Breast epithelium (tissue), 4 donors: ENCODE results near the gene OR1D5. TPM values are rescaled to one million over a fixed set of nuclear protein-coding genes. Genes with fewer than 3 reads are reported as not detected.

ENCODE experiments used
- DNase-seq, 2 donors: peaks; one replicate each; pipeline ENCODE4 v3.0.0-alpha.2; 2019; ENCODE audit warnings: low spot score in 2 of 2
- H3K27ac ChIP-seq, 2 donors: fragments of 200-600 bp; sonication (generic) in 1 of 2; one replicate each; pipeline ENCODE4 v1.5.1; 2016 to 2019; ENCODE audit warnings: mild to moderate bottlenecking in 1 of 2
- H3K27me3 ChIP-seq, 2 donors: fragments of 200-600 bp; sonication (generic) in 1 of 2; one replicate each; pipeline versions ENCODE4 v1.5.1 to v1.6.0; 2017 to 2019; ENCODE audit warnings: control low read depth in 1 of 2, mild to moderate bottlenecking in 1 of 2
- H3K36me3 ChIP-seq: fragments of 200-600 bp; one replicate; pipeline ENCODE4 v1.5.1; 2019
- H3K4me1 ChIP-seq, 2 donors: fragments of 200-600 bp; sonication (generic); one replicate each; pipeline ENCODE4 v1.5.1; 2016 to 2019; ENCODE audit warnings: control low read depth in 1 of 2
- H3K4me3 ChIP-seq, 3 donors: fragments of 200-600 bp; sonication (generic); 1 replicate in 2 of 3; 2 replicates in 1 of 3; pipeline ENCODE4 v1.5.1; 2016 to 2019; ENCODE audit warnings: mild to moderate bottlenecking in 3 of 3, moderate library complexity in 2 of 3
- H3K9me3 ChIP-seq, 2 donors: fragments of 200-600 bp; sonication (generic) in 1 of 2; one replicate each; pipeline ENCODE4 v1.5.1; 2016 to 2019; ENCODE audit warnings: control low read depth in 1 of 2
- POLR2A ChIP-seq: fragments of 450-650 bp; IDR thresholded peaks from one replicate; pipeline ENCODE4 v1.6.1; 2016; ENCODE audit warnings: antibody characterized with exemption, mild to moderate bottlenecking, moderate library complexity
- POLR2AphosphoS5 ChIP-seq, 3 donors: sonication (generic); formaldehyde crosslinking; IDR thresholded peaks; one replicate each; pipeline ENCODE4 v1.6.1; 2017; ENCODE audit warnings: antibody characterized with exemption in 3 of 3
- intact Hi-C: fragments of 100-400 bp; cut with DNase I; formaldehyde crosslinking; loops from one replicate; pipeline ENCODE4 v1.15.1; 2023; ENCODE audit warnings: low total_unique reads
- total RNA-seq, 3 donors: library from RNA; depleted of rRNA; stranded (reverse); fragments of >200 nt; gene quantifications; one replicate each; pipeline ENCODE4 v1.1.0, GENCODE V29; 2016
- TF ChIP-seq, protein P1 (sequence below), 3 donors: fragments of 450-650 bp; IDR thresholded peaks; one replicate each; pipeline ENCODE4 v1.5.1; 2016 to 2017; ENCODE audit warnings: antibody characterized with exemption in 3 of 3, mild to moderate bottlenecking in 3 of 3, moderate library complexity in 3 of 3

The OR1D5 gene
- total RNA-seq, 3 donors from 2014 or later = not detected

DNA sequence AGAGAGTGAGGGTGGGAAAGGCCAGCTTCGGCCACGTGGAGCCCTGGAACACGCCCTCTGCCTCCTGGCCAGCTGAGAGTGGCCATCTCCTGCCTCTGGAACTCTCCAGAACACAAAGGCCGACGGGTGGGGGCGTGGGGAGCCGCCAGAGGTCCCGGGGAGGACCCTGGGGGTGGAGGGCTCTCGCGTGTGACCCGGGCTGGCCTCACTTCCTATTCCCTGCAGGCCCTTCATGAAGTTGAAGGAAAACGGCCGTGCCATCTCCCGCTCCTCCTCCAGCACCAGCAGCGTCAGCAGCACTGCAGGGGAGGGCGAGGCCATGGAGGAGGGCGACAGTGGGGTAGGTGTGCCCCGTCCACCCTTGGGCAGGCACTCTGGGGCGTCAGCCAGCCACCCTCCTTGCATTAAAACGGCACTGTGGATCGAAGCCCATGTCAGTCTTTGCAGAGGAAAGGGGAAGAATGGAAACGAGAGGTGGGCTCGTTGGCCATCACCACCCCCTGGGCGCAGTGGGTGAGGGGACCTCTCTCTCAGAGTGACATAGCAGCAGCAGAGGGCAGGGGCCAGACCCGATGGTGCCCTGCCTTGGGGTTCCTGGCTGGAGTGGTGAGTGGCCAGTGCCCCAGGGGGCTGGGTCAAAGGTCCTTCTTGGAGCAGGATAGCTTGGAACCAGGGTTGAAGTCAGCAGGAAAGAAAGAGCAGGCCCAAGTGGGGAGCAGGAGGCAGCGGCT, 37.1 kb downstream of the OR1D5 start:
- Histone ChIP-seq H3K4me3 (no peak overlapping the region), H3K36me3 (no peaks in the 10 kb centered on the region), H3K27me3 (no peaks in the 10 kb centered on the region), H3K27ac (no peak overlapping the region), H3K9me3 (peaks cover 10 to 19% of the 10 kb centered on the region in 2 donors), H3K4me1 (no peaks in the 10 kb centered on the region)
- no peak for DNase-seq
- no peak for TF ChIP-seq POLR2A
- no peak for TF ChIP-seq POLR2AphosphoS5 (IDR thresholded peaks at IDR 0.05)
- TF ChIP-seq, protein P1, sequence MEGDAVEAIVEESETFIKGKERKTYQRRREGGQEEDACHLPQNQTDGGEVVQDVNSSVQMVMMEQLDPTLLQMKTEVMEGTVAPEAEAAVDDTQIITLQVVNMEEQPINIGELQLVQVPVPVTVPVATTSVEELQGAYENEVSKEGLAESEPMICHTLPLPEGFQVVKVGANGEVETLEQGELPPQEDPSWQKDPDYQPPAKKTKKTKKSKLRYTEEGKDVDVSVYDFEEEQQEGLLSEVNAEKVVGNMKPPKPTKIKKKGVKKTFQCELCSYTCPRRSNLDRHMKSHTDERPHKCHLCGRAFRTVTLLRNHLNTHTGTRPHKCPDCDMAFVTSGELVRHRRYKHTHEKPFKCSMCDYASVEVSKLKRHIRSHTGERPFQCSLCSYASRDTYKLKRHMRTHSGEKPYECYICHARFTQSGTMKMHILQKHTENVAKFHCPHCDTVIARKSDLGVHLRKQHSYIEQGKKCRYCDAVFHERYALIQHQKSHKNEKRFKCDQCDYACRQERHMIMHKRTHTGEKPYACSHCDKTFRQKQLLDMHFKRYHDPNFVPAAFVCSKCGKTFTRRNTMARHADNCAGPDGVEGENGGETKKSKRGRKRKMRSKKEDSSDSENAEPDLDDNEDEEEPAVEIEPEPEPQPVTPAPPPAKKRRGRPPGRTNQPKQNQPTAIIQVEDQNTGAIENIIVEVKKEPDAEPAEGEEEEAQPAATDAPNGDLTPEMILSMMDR (IDR thresholded peaks at IDR 0.05) = no peak
- intact Hi-C loops = no loop called here

DNA sequence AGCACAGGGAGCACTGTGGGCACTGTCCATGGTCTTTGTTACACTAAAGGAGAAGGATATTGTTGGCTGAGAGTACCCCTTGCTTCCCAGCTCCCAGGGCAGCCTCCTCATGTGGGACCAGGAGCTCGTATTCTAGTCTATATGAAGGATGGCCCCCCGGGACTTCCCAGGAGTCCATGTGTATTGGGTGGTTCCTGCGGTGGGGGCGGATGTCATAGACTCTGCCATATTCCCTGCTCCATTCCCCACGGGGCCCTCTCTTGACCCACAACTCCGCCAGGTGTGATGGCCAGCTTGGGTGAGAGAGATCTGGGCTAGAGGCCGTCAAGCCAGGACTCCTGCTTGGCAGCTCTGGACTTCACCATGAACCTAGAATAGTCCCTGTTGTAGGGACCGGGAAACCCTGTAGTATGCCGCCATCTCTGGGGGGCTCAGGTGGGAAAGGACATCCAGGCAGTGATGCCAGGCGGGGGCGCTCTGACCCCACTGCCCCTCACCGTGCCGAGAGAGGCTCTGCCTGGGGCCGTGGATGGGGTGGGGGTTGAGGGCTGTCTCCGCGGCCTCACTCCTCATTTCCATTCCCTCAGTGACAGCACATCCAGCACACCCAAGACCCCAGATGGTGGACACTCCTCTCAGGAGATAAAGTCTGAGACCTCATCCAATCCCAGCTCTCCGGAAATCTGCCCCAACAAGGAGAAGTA, 37.8 kb downstream of the OR1D5 start:
- no peaks in the 10 kb centered on the region for H3K27me3 ChIP-seq
- H3K4me1 ChIP-seq = no peaks in the 10 kb centered on the region
- no peak overlapping the region for H3K4me3 ChIP-seq
- no peak overlapping the region for H3K27ac ChIP-seq
- intact Hi-C loops = no loop called here
- TF ChIP-seq POLR2A (no peak), POLR2AphosphoS5 (IDR thresholded peaks at IDR 0.05) (no peak)
- TF ChIP-seq, protein P1 (IDR thresholded peaks at IDR 0.05) = no peak
- no peaks in the 10 kb centered on the region for H3K36me3 ChIP-seq
- peak in 1 of 2 donors; percentile 33 for DNase-seq
- peaks cover 10 to 19% of the 10 kb centered on the region in 2 donors for H3K9me3 ChIP-seq

DNA sequence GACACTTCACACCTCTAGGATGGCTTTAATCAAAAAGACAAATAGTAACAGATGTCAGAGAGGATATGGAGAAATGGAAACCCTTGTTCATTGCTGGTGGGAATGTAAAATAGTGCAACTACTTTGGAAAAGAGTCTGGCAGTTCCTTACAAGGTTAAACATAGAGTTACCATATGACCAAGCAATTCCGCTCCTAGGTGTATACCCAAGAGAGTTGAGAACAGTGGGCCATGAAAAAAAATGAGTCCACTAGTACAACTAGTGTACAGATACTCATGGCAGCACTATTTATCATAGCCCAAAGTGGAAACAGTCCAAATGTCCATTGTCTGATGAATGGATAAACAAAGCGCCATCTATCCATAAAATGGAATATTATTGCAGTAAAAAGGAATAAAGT, 39.1 kb downstream of the OR1D5 start:
- intact Hi-C loops = no loop called here
- no peak for DNase-seq
- Histone ChIP-seq H3K36me3 (no peaks in the 10 kb centered on the region), H3K27me3 (no peaks in the 10 kb centered on the region), H3K9me3 (peaks cover 10 to 19% of the 10 kb centered on the region in 2 donors), H3K4me1 (no peaks in the 10 kb centered on the region), H3K4me3 (no peak overlapping the region), H3K27ac (no peak overlapping the region)
- TF ChIP-seq POLR2A (no peak), POLR2AphosphoS5 (IDR thresholded peaks at IDR 0.05) (no peak)
- TF ChIP-seq, protein P1 (IDR thresholded peaks at IDR 0.05) = no peak

DNA sequence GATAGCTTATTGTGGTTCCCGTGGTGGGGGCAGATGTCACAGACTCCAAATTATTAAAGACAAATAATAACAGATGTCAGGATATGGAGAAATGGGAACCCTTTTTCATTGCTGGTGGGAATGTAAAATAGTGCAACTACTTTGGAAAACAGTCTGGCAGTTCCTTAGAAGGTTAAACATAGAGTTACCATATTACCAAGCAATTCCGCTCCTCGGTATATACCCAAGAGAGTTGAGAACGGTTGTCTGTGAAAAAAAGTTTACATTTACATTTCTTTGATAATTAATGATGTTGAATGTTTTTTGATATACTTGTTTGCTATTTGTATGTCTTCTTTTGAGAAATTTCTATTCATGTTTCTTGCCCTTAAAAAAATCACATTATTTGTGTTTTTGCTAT, 41.2 kb downstream of the OR1D5 start:
- H3K9me3 ChIP-seq = peaks cover 10 to 19% of the 10 kb centered on the region in 2 donors
- no peaks in the 10 kb centered on the region for H3K4me1 ChIP-seq
- no peaks in the 10 kb centered on the region for H3K27me3 ChIP-seq
- no peak for DNase-seq
- no peak overlapping the region for H3K4me3 ChIP-seq
- H3K27ac ChIP-seq = no peak overlapping the region
- no peak for TF ChIP-seq POLR2A
- TF ChIP-seq POLR2AphosphoS5 (IDR thresholded peaks at IDR 0.05) = no peak
- TF ChIP-seq, protein P1 (IDR thresholded peaks at IDR 0.05) = no peak
- H3K36me3 ChIP-seq = no peaks in the 10 kb centered on the region
- intact Hi-C loops = no loop called here

DNA sequence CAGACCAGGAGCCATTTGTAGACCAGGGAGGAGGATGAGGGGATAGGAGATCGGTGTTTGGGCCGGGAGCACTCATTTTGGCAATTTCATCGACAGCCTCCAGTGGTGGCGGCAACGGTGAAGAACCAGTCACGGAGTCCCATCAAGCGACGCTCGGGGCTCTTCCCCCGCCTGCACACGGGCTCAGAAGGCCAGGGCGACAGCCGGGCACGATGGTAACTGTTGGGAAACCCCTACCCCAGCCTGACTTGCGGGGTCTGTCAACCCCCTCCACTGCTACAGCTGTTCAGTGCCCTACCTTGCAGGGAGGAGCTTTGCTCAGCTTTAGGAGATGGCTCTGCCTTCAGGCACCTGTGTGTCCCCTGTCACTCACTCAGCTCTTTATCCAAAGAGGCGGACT, 43.0 kb downstream of the OR1D5 start:
- intact Hi-C loops = no loop called here
- TF ChIP-seq POLR2AphosphoS5 (IDR thresholded peaks at IDR 0.05) (no peak), POLR2A (no peak)
- TF ChIP-seq, protein P1 (IDR thresholded peaks at IDR 0.05) = no peak
- Histone ChIP-seq H3K4me1 (no peaks in the 10 kb centered on the region), H3K27me3 (no peaks in the 10 kb centered on the region), H3K9me3 (peaks cover 10 to 19% of the 10 kb centered on the region in 2 donors), H3K27ac (no peak overlapping the region), H3K4me3 (no peak overlapping the region), H3K36me3 (no peaks in the 10 kb centered on the region)
- DNase-seq = peak in 1 of 2 donors; percentile 40
